ELF-1 (cell line): ENCODE measurements around the gene GALNT2.

Experiments used
- DNase-seq: peaks from one replicate; pipeline ENCODE4 v3.0.0-alpha.2; 2016; ENCODE audit warnings: low read depth, low spot score

The GALNT2 gene

DNA sequence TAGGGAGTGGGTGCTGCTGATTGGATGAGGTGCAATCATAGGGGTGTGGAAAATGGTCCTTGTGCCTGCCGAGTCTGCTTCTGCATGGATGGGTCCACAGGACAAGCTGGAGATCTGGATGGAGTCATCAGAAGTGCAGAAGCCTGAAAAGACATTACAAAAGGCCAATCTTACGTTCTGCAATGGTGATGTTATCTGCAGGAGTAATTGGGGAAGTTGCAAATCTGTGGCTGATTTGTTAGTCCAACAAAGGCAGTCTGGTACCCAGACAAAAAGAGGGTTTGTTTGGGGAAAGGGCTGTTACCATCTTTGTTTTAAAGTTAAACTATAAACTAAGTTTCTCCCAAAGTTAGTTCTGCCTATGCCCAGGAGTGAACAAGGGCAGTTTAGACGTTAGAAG is 192.6 kb downstream of the GALNT2 start:
- DNase-seq: no peak

DNA sequence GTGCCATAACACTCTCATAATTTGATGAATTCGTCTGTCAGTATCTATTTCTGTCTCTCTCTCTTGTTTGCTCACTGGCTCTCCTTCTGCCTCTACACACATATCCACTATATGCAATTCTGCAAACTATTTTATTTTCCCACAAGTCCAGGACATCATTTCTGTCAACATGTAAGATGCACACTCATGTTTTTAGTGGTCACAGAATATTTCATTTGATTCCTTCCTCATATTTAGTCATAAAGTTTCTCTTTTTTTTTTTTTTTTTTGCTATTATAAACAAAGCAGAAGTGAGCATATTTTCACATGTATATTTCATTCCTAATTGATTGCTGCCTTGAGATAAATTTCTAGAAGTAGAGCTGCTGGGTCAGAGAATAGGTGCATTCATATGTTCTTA is 193.8 kb downstream of the GALNT2 start:
- DNase-seq: no peak

- no peak for DNase-seq
Observed at GRCh38 chr1:230261928-230262650, 195.1 kb downstream of the GALNT2 start.

DNA sequence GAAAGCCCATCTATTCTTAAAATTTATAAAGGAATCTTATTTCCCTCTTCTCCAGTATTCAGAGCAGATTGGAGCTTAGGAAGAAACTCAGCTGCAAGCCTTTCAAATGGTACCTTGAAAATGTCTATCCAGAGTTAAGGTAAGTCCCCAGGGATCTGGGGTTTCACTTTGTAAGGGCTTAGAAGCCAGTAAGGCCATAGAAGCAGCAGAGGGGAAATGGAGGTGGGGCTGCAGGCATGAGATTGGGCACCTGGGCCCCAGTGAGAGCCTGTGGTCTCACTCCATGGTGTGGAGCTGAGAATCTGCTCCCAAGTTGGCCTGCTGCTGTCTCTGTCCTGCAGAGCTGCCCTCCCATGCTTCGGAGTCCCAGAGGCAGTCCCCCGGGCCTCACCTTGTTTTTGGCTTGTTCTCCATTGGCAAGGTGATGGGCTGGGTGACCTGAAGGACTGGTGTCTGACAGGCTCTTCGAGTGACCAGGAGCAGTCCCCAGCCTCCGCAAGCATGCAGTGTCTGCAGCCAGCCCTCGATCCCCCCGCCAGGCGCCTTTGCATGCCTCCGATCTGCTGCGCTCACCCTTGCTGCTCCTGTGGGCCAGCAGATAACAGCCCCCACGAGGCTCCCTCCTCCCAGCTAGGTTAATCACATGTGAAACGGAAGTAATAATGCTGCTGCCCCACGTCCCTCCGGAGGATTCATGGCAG is 196.0 kb downstream of the GALNT2 start:
- DNase-seq: no peak

- no peak for DNase-seq
Observed at GRCh38 chr1:230263568-230264195, 196.6 kb downstream of the GALNT2 start.

DNA sequence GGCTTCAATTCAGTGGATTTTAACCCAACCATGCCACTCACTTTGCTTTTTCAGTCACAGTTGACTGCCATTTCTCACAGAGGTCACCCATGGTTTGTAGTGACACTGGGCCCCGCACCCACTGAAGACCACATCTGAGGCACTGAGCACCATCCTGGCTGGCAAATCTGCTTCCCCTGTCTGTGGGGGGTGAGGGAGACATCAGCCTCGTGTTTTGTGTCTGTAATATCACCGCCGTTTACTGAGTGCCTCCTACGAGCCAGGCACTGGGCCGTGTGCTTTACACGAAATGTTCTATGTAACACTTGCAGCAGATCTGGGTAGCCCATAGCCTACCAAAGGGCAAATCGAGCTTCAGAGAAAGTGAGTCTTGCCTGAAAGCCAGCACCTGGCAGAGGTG is 197.3 kb downstream of the GALNT2 start:
- no peak for DNase-seq

DNA sequence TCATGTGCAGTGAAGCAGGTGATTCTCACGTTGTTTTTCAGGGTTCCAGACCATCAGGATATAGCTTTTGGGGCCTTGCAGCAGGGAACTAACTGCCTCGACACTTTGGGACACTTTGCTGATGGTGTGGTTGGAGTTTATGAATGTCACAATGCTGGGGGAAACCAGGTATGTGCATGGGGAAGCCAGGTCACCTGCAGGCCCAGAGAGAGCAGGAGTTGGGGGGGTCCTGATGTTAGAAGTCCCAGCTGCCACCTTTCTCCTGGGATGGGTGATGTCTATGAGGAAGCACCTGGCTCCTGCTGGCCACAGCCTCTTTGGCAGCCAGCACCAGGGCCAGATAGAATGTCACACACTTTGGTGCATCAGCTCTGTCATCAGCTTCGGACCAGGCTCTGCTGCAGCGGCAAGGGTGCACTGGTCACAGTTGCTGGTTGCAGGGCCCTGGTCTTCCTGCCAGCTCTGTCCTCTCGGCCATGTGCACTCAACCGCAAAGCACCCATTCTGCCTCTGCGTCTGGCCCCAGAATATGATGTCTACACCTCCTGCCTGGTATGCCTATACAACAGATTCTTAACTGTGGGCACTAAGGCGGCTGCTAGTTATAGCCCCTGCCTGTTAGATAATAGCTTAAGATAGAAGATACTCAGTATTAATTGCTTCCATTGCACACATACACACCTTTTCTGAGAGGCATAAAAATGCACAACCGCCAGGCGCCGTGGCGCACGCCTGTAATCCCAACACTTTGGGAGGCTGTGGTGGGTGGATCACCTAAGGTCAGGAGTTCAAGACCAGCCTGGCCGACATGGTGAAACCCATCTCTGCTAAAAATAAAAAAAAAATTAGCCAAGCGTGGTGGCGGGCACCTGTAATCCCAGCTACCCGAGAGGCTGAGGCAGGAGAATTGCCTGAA is 198.4 kb downstream of the GALNT2 start:
- DNase-seq: no peak

- no peak for DNase-seq
Observed at GRCh38 chr1:230266456-230266855, 199.4 kb downstream of the GALNT2 start.

- DNase-seq: peak; percentile 45
Observed at GRCh38 chr1:230267338-230268065, 200.5 kb downstream of the GALNT2 start.

DNA sequence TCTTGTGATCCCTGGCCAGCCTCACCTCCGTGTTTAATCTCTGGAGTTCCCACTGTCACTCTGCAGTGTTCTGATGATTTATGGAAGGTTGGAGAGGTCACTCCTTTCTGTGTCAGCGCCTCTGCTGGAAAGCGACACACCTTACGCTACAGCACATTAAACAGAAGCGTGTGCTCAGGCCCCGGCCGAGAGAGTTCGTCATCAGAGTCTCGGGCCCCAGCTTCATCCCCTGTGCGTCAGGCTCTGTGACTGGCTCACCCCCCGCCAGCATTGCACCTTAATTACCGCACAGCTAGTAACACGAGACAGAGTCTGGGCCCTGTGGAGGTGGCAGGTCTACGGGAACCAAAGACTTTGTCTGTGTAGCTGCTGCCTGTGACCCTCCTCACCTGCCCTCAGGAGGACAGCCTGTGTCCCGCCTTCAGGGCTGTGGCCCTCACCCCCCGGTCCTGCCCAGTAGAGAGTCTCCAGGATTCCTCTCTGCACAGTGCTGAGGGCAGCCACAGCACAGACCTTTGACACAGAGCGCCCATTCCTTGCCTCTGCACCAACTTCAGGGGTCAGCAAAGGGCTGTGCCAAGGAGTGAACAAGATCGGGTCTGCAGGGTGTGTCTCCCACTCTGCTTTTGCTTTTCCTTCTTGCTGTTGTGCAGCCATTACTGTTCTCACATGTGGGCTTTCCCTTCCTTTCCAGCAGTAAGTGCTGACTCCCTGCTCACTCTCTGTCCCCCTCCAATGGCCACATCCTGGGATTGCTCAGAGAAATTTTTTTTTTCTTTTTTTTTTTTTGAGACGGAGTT is 201.5 kb downstream of the GALNT2 start:
- DNase-seq: peak; percentile 74

GRCh38 chr1:230270185-230270558 is 203.1 kb downstream of the GALNT2 start:
- DNase-seq: no peak

DNA sequence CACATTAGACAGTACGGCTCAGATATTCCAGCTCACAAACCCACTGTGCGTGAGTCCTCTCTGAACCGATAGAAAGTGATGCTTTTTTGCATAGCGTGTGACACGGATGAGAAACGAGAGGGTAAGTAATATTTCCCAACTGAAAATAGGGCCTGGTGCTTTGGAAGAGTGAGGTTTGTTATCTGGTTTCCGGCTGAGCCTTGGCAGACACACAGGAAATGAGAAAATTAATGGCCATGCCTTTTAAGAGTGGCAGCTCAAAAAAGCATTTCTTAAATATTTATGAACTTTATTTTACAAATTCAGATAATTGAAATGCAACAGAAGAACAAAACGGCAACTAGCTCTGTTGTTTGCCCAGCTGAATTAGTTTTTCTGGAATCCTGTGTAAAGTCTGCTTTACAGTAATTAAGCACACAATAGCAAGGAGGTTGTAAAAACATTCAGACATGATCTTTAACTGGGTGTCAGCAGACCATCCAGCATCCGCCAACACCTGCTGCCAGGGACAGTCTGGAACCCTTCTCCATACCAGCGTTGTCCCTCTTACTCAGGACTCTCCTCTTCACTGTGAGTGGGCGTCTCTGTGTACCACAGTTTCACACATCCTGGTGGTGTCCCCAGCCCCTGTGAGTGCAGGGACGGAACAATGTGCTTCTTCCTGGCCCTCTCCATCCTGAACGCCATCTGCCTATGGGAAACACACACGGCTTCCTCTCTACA is 203.7 kb downstream of the GALNT2 start:
- no peak for DNase-seq

DNA sequence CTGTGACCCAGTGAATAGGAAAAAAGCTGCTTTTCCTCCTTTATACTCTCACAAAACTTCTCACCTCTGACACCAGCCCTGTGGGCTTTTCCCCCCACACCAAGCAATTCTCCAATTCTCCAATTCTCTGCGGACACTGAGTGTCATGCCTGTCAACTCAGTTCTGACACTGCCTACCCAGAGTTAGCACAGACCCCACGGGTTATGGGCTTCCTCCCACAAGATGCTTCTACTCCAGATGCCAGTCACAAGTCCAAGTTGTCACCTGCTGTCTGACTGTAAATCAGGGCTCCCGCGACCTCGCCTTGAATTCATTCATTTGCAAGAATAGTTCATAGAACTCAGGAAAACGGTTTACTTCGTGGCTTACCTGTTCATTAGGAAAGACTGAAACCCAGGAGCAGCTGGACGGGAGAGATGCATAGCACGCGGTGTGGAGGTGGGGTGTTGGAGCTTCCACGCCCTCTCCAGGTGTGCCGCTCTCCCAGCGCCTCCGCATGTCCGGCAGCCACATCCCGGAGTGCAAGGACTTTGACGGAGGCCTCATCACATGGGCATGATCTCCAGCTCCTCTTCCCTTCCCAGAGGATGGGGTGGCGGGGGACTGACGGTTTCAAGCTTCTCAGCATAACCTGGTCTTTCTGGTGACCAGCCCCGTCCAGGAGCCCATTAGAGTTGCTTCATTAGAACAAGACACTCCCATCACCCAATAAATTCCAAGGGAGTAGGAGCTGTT is 204.4 kb downstream of the GALNT2 start:
- no peak for DNase-seq

DNA sequence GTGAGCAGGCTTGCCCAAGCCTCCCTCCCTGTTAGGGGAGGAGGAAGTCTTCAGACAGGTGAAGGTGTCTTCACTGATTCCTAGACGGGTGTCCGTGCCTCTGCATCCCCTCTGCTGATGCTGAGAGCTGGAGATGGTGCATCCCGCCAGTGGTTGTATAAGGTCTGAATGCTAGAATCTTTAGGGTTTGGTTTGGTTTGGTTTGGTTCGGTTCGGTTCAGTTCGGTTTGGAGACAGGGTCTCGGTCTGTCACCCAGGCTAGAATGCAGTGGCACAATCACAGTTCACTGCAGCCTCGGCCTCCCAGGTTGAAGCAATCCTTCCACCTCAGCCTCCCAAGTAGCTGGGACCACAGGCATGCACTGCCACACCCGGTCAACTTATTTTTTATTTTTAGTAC is 205.5 kb downstream of the GALNT2 start:
- no peak for DNase-seq

- no peak for DNase-seq
Observed at GRCh38 chr1:230273141-230273710, 206.2 kb downstream of the GALNT2 start.

DNA sequence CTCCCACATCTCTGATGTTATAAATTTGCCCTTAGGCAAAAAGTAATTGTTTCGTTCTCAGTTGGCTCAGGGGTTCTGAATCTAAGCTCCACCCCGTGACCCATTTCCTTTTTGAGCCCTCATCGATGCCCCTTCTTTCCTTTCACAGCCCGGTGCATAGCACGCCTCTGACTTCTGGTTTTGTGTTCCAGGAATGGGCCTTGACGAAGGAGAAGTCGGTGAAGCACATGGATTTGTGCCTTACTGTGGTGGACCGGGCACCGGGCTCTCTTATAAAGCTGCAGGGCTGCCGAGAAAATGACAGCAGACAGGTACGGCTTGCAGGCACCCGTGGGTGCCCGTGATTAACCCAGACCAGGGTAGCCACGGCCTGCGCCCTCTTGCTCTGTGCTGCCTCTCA is 207.2 kb downstream of the GALNT2 start:
- no peak for DNase-seq

DNA sequence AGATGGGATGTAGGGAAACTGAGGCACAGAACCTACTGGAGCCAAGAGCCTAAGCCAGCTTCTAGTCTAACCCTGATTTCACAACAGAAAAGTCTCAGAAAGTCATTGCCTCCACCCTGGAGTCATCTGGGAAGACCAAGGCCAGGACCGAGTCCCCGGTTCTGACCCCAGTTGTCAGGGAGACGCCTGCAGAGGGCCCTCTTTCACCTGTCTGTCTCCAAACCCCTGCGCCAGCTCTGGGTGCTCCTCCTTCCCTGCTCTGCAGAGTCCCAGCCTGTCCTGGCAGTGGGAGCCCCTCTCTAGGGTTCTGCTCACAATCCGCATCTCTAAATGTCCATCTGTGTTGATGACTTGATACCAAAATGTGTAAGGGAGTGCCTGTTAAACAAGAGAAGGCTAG is 209.4 kb downstream of the GALNT2 start:
- DNase-seq: no peak

DNA sequence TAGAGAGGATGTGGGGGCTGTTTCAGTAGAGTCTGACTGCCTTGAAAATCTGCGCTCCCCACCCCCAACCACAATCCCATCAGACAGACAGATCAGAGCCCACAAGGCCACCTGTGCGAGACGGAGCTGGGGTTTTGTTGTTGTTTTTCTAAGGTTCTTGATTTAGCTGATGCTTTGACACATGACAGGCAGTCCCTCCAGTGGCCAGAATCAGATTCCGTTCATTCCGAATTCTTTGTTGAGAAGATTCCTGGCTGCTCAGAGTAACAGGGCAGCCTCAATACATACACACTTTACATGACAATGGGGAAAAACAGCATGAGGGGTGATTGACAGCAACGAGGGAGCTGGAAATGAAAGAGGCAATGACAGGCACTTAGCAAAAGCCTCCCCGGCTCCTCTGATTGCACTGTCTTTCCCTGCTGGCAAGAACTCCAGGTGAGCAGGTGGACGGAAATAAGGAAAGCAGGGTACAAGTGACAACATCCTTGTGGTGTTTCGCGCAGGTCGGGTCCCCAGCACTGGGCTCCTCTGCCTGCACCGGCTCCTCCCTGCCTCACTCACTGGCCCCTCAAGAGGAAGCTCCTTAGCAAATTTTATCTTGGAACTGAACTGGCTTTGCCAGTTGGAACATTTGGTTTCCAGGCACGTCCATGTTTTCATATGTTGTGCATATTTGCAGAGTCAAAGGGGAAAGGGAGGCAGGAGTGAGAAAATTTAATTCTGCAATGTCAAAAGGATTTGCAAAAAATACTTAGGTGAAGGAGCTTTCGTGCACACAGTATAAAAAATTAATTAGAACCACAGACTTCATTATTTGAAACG is 210.4 kb downstream of the GALNT2 start:
- peak; percentile 96 for DNase-seq
